ENCODE measurements around the gene IGSF9.

GRCh38 chr1:159977364-159978106, 32.1 kb upstream of the IGSF9 start:
- TF ChIP-seq POLR2AphosphoS5 (IDR thresholded peaks at IDR 0.05) (no peak), CTCF (IDR thresholded peaks at IDR 0.05) (no peak), POLR2A (IDR thresholded peaks at IDR 0.05; ENCODE audit: low read depth) (no peak), EP300 (IDR thresholded peaks at IDR 0.05) (no peak)
